AG09319 (cell line): ENCODE measurements around the gene STAP2.

Experiments
- DNase-seq: peaks from one replicate; pipeline ENCODE4 v3.0.0-alpha.2; 2010; ENCODE audit warnings: low read depth; ENCODE audit errors: extremely low read depth
- CTCF ChIP-seq: IDR thresholded peaks from 2 replicates; pipeline ENCODE4 v1.5.1; 2011; ENCODE audit warnings: low read depth, mild to moderate bottlenecking, inconsistent platforms, low read length, moderate library complexity

The STAP2 gene

GRCh38 chr19:4320419-4320818, 18.2 kb downstream of the STAP2 start:
- DNase-seq: no peak
- TF ChIP-seq CTCF: no peak

GRCh38 chr19:4319067-4319718, 19.4 kb downstream of the STAP2 start:
- DNase-seq: no peak
- no peak for TF ChIP-seq CTCF

- DNase-seq: no peak
- no peak for TF ChIP-seq CTCF
Observed at GRCh38 chr19:4318460-4318859, 20.2 kb downstream of the STAP2 start.

- TF ChIP-seq CTCF: no peak
- no peak for DNase-seq
Observed at GRCh38 chr19:4316956-4317355, 21.7 kb downstream of the STAP2 start.

- DNase-seq: no peak
- no peak for TF ChIP-seq CTCF
Observed at GRCh38 chr19:4313847-4314490, 24.7 kb downstream of the STAP2 start.

- no peak for TF ChIP-seq CTCF
- no peak for DNase-seq
Observed at GRCh38 chr19:4310247-4311121, 28.1 kb downstream of the STAP2 start.

GRCh38 chr19:4305659-4306058, 33.0 kb downstream of the STAP2 start:
- no peak for TF ChIP-seq CTCF

More at GRCh38 chr19:4305659-4306058, 33.0 kb downstream of the STAP2 start:
- no peak for DNase-seq
